ENCODE measurements around the gene TMED4.

GRCh38 chr7:44581879-44582603, at the start of gene TMED4:
- TF ChIP-seq, protein P1, sequence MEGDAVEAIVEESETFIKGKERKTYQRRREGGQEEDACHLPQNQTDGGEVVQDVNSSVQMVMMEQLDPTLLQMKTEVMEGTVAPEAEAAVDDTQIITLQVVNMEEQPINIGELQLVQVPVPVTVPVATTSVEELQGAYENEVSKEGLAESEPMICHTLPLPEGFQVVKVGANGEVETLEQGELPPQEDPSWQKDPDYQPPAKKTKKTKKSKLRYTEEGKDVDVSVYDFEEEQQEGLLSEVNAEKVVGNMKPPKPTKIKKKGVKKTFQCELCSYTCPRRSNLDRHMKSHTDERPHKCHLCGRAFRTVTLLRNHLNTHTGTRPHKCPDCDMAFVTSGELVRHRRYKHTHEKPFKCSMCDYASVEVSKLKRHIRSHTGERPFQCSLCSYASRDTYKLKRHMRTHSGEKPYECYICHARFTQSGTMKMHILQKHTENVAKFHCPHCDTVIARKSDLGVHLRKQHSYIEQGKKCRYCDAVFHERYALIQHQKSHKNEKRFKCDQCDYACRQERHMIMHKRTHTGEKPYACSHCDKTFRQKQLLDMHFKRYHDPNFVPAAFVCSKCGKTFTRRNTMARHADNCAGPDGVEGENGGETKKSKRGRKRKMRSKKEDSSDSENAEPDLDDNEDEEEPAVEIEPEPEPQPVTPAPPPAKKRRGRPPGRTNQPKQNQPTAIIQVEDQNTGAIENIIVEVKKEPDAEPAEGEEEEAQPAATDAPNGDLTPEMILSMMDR (conservative IDR thresholded peaks at IDR 0.05; ENCODE audit: low read depth, low read length): no peak
- no peak for TF ChIP-seq EZH2 (IDR thresholded peaks at IDR 0.05; ENCODE audit: borderline replicate concordance, low read depth, low read length, poor library complexity, severe bottlenecking)
